ENCODE data around the gene PAPPA.

The PAPPA gene

DNA sequence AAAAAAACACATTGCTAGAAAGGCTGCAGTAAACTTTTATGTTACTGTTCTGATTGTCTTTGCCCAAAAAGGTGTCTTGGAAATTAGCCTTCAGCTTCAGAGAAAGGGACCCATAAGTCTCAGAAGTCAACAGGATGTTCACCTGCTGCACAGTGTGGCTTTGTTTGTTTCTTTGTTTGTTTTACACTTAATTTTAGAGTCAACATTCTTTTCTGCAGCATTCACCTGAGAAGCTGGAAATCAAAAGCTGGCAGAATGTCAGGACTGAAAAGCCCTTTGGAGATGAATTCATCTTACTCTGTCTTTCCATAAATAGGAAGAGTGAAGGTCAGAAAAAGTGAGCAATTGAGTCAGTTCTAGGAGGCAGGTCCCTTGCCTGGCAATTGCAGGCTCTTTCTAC, 170.0 kb downstream of the PAPPA start:
- Histone ChIP-seq H3K27ac (no peak overlapping the region), H3K9ac (no peak overlapping the region), H3K4me2 (ENCODE audit: low read length) (no peak overlapping the region), H3K27me3 (ENCODE audit: control insufficient read depth, insufficient read depth, low read length) (no peaks in the 10 kb centered on the region), H3K79me2 (no peaks in the 10 kb centered on the region), H2AFZ (no peak overlapping the region), H3K36me3 (ENCODE audit: control insufficient read depth, insufficient read depth, low read length) (no peaks in the 10 kb centered on the region), H3K9me3 (ENCODE audit: control insufficient read depth, low read length) (no peaks in the 10 kb centered on the region), H3K4me1 (no peaks in the 10 kb centered on the region), H3K4me3 (ENCODE audit: low read depth, low read length) (no peak overlapping the region)
- TF ChIP-seq, protein P1, sequence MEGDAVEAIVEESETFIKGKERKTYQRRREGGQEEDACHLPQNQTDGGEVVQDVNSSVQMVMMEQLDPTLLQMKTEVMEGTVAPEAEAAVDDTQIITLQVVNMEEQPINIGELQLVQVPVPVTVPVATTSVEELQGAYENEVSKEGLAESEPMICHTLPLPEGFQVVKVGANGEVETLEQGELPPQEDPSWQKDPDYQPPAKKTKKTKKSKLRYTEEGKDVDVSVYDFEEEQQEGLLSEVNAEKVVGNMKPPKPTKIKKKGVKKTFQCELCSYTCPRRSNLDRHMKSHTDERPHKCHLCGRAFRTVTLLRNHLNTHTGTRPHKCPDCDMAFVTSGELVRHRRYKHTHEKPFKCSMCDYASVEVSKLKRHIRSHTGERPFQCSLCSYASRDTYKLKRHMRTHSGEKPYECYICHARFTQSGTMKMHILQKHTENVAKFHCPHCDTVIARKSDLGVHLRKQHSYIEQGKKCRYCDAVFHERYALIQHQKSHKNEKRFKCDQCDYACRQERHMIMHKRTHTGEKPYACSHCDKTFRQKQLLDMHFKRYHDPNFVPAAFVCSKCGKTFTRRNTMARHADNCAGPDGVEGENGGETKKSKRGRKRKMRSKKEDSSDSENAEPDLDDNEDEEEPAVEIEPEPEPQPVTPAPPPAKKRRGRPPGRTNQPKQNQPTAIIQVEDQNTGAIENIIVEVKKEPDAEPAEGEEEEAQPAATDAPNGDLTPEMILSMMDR (IDR thresholded peaks at IDR 0.05) = no peak

DNA sequence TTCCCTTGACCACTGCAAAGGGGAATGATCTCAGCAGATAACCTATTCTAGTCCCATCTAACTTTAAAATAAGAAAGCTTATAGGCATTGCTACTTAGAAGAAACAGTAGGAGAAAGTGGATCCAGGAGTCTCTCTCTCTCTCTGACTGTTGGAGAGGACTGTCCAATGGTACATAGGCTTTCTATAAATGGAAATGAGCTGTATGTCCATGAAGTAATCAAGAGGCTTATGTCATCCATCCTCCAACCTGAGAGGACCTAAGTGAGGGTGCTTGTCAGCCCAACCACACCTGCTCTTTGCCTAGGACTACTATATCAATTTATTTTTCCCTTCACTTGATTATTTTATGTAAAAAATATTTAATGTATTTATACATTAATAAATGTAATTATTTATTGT, 172.3 kb downstream of the PAPPA start:
- no peak overlapping the region for H2AFZ ChIP-seq
- no peak overlapping the region for H3K9ac ChIP-seq
- H3K4me1 ChIP-seq = no peaks in the 10 kb centered on the region
- H3K27me3 ChIP-seq (ENCODE audit: control insufficient read depth, insufficient read depth, low read length) = no peaks in the 10 kb centered on the region
- H3K9me3 ChIP-seq (ENCODE audit: control insufficient read depth, low read length) = no peaks in the 10 kb centered on the region
- TF ChIP-seq, protein P1 (IDR thresholded peaks at IDR 0.05) = no peak
- no peak overlapping the region for H3K4me3 ChIP-seq (ENCODE audit: low read depth, low read length)
- no peak overlapping the region for H3K27ac ChIP-seq
- no peak overlapping the region for H3K4me2 ChIP-seq (ENCODE audit: low read length)
- no peaks in the 10 kb centered on the region for H3K36me3 ChIP-seq (ENCODE audit: control insufficient read depth, insufficient read depth, low read length)
- H3K79me2 ChIP-seq = no peaks in the 10 kb centered on the region

DNA sequence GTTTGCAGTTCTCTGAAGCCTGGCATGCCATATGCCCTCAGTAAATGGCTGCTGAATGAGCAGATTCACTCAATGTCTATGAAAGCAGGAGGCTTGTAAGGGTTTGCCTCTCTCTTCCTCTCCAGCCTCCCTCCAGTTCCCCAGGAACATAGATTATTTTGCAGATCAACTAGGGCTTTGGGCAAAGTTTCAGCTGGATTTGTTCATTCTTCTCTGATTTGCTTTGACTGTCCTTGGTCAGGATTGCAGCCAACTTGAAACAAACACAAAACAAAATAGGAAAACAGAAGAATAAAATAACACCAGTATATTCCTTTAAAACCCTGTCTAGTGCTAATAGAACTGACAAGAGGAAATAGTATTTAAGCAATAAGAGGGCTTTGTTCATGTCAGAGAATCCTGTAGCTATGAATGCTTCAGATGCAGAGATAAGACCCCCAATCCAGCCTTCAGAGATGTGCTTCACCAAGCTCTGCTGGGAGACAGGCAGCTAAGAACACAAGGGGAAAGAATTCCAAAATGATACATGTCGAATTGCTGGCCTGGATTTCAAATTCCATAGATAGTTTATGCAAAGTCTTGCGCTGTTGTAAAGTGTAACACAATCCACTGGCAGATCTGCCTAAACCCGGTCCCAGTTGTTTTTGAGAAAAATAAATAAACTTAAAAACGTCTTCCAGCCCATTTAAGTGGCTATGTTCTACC, 174.3 kb downstream of the PAPPA start:
- Histone ChIP-seq H3K9ac (no peak overlapping the region), H3K4me1 (no peaks in the 10 kb centered on the region), H2AFZ (no peak overlapping the region), H3K79me2 (no peaks in the 10 kb centered on the region), H3K4me2 (ENCODE audit: low read length) (no peak overlapping the region), H3K36me3 (ENCODE audit: control insufficient read depth, insufficient read depth, low read length) (no peaks in the 10 kb centered on the region), H3K27ac (no peak overlapping the region), H3K4me3 (ENCODE audit: low read depth, low read length) (no peak overlapping the region), H3K9me3 (ENCODE audit: control insufficient read depth, low read length) (no peaks in the 10 kb centered on the region), H3K27me3 (ENCODE audit: control insufficient read depth, insufficient read depth, low read length) (no peaks in the 10 kb centered on the region)
- TF ChIP-seq, protein P1 (IDR thresholded peaks at IDR 0.05) = no peak

DNA sequence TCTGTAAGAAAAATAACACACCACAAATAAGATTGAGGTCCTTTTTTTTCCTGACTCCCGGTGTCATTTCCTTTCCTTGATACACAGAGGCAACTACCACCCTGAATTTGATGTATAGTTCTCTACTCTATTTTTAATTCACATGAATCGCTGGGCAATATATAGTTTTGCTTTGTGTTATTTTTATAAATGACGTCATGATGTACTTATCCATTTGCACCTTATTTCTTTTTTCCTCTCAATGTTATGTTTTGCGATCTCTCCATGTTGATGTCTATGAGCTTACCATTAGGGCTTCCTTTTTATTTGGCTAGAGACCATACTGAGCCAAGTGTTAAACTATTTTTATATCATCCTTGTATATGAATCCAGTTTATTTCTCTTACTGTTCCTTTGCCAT, 175.9 kb downstream of the PAPPA start:
- H3K79me2 ChIP-seq = no peaks in the 10 kb centered on the region
- H3K4me2 ChIP-seq (ENCODE audit: low read length) = no peak overlapping the region
- no peaks in the 10 kb centered on the region for H3K4me1 ChIP-seq
- H2AFZ ChIP-seq = no peak overlapping the region
- H3K4me3 ChIP-seq (ENCODE audit: low read depth, low read length) = no peak overlapping the region
- no peak overlapping the region for H3K27ac ChIP-seq
- H3K9ac ChIP-seq = no peak overlapping the region
- no peaks in the 10 kb centered on the region for H3K27me3 ChIP-seq (ENCODE audit: control insufficient read depth, insufficient read depth, low read length)
- no peaks in the 10 kb centered on the region for H3K9me3 ChIP-seq (ENCODE audit: control insufficient read depth, low read length)
- TF ChIP-seq, protein P1 (IDR thresholded peaks at IDR 0.05) = no peak
- no peaks in the 10 kb centered on the region for H3K36me3 ChIP-seq (ENCODE audit: control insufficient read depth, insufficient read depth, low read length)

DNA sequence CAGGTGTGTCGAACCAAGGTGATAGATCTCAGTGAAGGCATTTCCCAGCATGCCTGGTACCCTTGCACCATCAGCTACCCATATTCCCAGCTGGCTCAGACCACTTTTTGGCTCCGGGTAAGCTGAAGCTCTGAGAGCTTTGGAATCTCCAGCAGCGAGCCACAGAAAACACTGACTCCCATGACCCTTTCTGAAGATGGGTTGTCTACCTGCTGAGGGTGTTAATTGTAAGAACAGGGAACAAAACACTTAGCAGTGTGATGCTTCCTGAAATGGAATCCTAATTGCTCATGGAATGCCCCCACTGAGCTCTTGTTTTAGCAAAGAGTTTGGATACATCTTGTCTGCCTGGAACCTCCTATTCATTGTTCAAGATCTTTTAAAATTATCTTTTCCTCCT, 177.7 kb downstream of the PAPPA start:
- H3K27me3 ChIP-seq (ENCODE audit: control insufficient read depth, insufficient read depth, low read length) = no peaks in the 10 kb centered on the region
- H3K36me3 ChIP-seq (ENCODE audit: control insufficient read depth, insufficient read depth, low read length) = no peaks in the 10 kb centered on the region
- no peak overlapping the region for H3K9ac ChIP-seq
- no peak overlapping the region for H2AFZ ChIP-seq
- no peaks in the 10 kb centered on the region for H3K79me2 ChIP-seq
- H3K4me1 ChIP-seq = no peaks in the 10 kb centered on the region
- no peak overlapping the region for H3K4me2 ChIP-seq (ENCODE audit: low read length)
- TF ChIP-seq, protein P1 (IDR thresholded peaks at IDR 0.05) = no peak
- no peak overlapping the region for H3K27ac ChIP-seq
- no peaks in the 10 kb centered on the region for H3K9me3 ChIP-seq (ENCODE audit: control insufficient read depth, low read length)
- H3K4me3 ChIP-seq (ENCODE audit: low read depth, low read length) = no peak overlapping the region

Data from parathyroid adenoma (tissue), 2 donors.